ENCODE measurements around the gene RAD51AP1.

- TF ChIP-seq, protein P1, sequence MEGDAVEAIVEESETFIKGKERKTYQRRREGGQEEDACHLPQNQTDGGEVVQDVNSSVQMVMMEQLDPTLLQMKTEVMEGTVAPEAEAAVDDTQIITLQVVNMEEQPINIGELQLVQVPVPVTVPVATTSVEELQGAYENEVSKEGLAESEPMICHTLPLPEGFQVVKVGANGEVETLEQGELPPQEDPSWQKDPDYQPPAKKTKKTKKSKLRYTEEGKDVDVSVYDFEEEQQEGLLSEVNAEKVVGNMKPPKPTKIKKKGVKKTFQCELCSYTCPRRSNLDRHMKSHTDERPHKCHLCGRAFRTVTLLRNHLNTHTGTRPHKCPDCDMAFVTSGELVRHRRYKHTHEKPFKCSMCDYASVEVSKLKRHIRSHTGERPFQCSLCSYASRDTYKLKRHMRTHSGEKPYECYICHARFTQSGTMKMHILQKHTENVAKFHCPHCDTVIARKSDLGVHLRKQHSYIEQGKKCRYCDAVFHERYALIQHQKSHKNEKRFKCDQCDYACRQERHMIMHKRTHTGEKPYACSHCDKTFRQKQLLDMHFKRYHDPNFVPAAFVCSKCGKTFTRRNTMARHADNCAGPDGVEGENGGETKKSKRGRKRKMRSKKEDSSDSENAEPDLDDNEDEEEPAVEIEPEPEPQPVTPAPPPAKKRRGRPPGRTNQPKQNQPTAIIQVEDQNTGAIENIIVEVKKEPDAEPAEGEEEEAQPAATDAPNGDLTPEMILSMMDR (IDR thresholded peaks at IDR 0.05), result no peak
- TF ChIP-seq EP300 (IDR thresholded peaks at IDR 0.05), result no peak
Observed at GRCh38 chr12:4489556-4489955, 49.1 kb upstream of the RAD51AP1 start.

All from gastroesophageal sphincter (tissue), 3 donors.